DOHH2 (cell line): ENCODE results near the gene LSM14B.

Experiments
- H3F3A ChIP-seq: fragments of 200-600 bp; sonication (generic), shearing (Covaris generic); 2 replicates; pipeline ENCODE4 v1.6.0; 2016; ENCODE audit warnings: antibody characterized with exemption, mild to moderate bottlenecking; ENCODE audit not compliant: control insufficient read depth, insufficient read depth
- H3K27ac ChIP-seq: fragments of 200-600 bp; sonication (generic); 2 replicates; pipeline ENCODE4 v1.5.1; 2014; ENCODE audit warnings: low read depth, mild to moderate bottlenecking, low read length, moderate library complexity
- H3K27me3 ChIP-seq: fragments of 200-600 bp; sonication (generic); 2 replicates; pipeline ENCODE4 v1.6.1; 2014; ENCODE audit warnings: mild to moderate bottlenecking, low read length, mixed read lengths; ENCODE audit not compliant: control insufficient read depth
- H3K36me3 ChIP-seq: fragments of 200-600 bp; sonication (generic); 2 replicates; pipeline ENCODE4 v1.6.1; 2014; ENCODE audit warnings: mild to moderate bottlenecking, low read length, moderate library complexity, mixed read lengths; ENCODE audit not compliant: control insufficient read depth
- H3K4me1 ChIP-seq: fragments of 200-600 bp; sonication (generic); 2 replicates; pipeline ENCODE4 v1.6.1; 2014; ENCODE audit warnings: mild to moderate bottlenecking, low read length, mixed read lengths; ENCODE audit not compliant: control insufficient read depth
- H3K4me2 ChIP-seq: fragments of 200-600 bp; sonication (generic); 2 replicates; pipeline ENCODE4 v1.6.0; 2014; ENCODE audit warnings: mild to moderate bottlenecking, low read length, moderate library complexity
- H3K4me3 ChIP-seq: fragments of 200-600 bp; sonication (generic); 2 replicates; pipeline ENCODE4 v1.5.1; 2014; ENCODE audit warnings: mild to moderate bottlenecking, low read length, mixed read lengths
- H3K79me2 ChIP-seq: fragments of 200-600 bp; sonication (generic); 2 replicates; pipeline ENCODE4 v1.6.1; 2014; ENCODE audit warnings: mild to moderate bottlenecking, low read length, mixed read lengths; ENCODE audit not compliant: control insufficient read depth
- H3K9me2 ChIP-seq: fragments of 200-600 bp; sonication (generic); replicated peaks from 2 replicates; pipeline ENCODE4 v1.6.1; 2014; ENCODE audit warnings: mild to moderate bottlenecking, low read length, mixed read lengths; ENCODE audit not compliant: control insufficient read depth
- H3K9me3 ChIP-seq: fragments of 200-600 bp; sonication (generic); 2 replicates; pipeline ENCODE4 v1.6.1; 2014; ENCODE audit warnings: antibody characterized with exemption, low read length, mixed read lengths; ENCODE audit not compliant: control insufficient read depth, insufficient read depth
- H4K20me1 ChIP-seq: fragments of 200-600 bp; sonication (generic); 2 replicates; pipeline ENCODE4 v1.6.0; 2014; ENCODE audit warnings: low read depth, mild to moderate bottlenecking, antibody characterized with exemption, low read length, moderate library complexity; ENCODE audit not compliant: control insufficient read depth, insufficient read depth
- CTCF ChIP-seq: fragments of 200-600 bp; sonication (generic); IDR thresholded peaks from one replicate; pipeline ENCODE4 v1.5.1; 2014; ENCODE audit warnings: antibody characterized with exemption, mild to moderate bottlenecking, low read depth, low read length; ENCODE audit not compliant: poor library complexity, severe bottlenecking
- EZH2phosphoT487 ChIP-seq: fragments of 200-600 bp; sonication (generic); IDR thresholded peaks from 2 replicates; pipeline ENCODE4 v1.6.1; 2017; ENCODE audit warnings: borderline replicate concordance, mild to moderate bottlenecking, antibody characterized with exemption, low read length, moderate library complexity, mixed read lengths

LSM14B gene

DNA sequence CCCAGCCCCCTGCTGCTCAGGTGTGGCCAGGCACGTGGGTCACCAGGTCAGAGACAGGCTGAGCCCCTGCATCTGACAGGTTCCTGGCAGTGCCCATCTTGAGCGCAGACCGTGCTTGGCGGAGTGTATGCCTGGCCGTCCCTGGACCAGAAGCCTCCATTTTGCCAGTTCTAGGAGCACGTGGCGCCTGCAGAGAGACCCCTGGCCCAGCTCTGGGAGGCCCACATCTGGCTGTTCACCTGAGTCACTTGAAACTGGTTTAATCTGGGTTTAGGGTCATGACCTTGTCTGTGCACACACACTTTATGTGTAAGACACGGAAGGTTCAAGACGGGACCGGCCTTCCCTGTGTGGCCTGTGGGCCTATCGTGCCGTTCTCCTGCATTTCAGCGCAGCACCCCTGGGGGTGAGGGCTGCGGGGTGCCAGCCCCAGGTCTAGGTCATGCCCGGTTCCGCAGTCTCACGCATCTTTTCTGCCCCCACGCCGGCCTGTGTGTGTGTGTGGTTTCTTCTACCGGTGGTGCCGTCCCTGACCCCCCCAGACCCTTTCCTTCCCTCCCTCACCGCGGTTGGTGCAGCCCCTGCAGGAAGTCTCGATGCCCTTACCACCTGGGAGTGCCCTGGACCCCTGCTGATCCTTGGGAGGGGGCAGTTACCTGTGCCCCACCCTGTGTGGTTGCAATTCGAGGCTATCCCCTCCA is 35.3 kb downstream of the LSM14B start:
- Histone ChIP-seq H3F3A (no peaks in the 10 kb centered on the region), H4K20me1 (no peaks in the 10 kb centered on the region; the same call in 1 of the 2 replicates), H3K9me2 (no peaks in the 10 kb centered on the region), H3K4me1 (no peaks in the 10 kb centered on the region), H3K4me3 (no peak overlapping the region), H3K9me3 (no peaks in the 10 kb centered on the region), H3K27ac (no peak overlapping the region), H3K27me3 (no peaks in the 10 kb centered on the region), H3K79me2 (peaks cover 63% of the 10 kb centered on the region), H3K36me3 (peaks cover 11% of the 10 kb centered on the region; the same call in 1 of the 2 replicates), H3K4me2 (no peak overlapping the region)
- TF ChIP-seq EZH2phosphoT487: no peak
- no peak for TF ChIP-seq CTCF

DNA sequence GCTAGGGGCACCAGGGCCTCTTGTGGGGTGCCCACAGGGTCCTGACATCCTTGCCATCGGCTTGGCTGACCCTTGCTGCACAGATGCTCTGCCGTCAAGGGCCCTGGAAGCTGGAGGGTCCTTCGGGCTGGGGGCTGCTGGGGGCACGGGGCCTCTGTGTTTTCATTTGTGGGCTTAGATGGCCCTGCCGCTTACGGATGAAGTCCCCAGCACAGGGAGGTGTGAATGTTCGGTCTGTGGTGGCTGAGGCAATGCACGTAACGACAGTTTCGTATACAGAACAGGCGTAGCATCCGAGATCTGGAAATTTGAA is 35.8 kb downstream of the LSM14B start:
- Histone ChIP-seq H3K79me2 (peaks cover 59% of the 10 kb centered on the region), H3K4me3 (no peak overlapping the region), H3K9me2 (no peaks in the 10 kb centered on the region), H3K4me1 (no peaks in the 10 kb centered on the region), H4K20me1 (no peaks in the 10 kb centered on the region; the same call in 1 of the 2 replicates), H3F3A (no peaks in the 10 kb centered on the region), H3K9me3 (no peaks in the 10 kb centered on the region), H3K27me3 (no peaks in the 10 kb centered on the region), H3K4me2 (no peak overlapping the region), H3K27ac (no peak overlapping the region), H3K36me3 (peaks cover 7% of the 10 kb centered on the region; the same call in 1 of the 2 replicates)
- TF ChIP-seq CTCF (no peak), EZH2phosphoT487 (no peak)

- H3K9me3 ChIP-seq: no peaks in the 10 kb centered on the region
- H3K4me2 ChIP-seq: no peak overlapping the region
- H3K4me1 ChIP-seq: no peaks in the 10 kb centered on the region
- peaks cover 7% of the 10 kb centered on the region; the same call in 1 of the 2 replicates for H3K36me3 ChIP-seq
- H3K27ac ChIP-seq: no peak overlapping the region
- no peaks in the 10 kb centered on the region for H3K27me3 ChIP-seq
- TF ChIP-seq CTCF (no peak), EZH2phosphoT487 (no peak)
- H3K79me2 ChIP-seq: peaks cover 54% of the 10 kb centered on the region
- no peaks in the 10 kb centered on the region; the same call in 1 of the 2 replicates for H4K20me1 ChIP-seq
- H3F3A ChIP-seq: no peaks in the 10 kb centered on the region
- no peaks in the 10 kb centered on the region for H3K9me2 ChIP-seq
- H3K4me3 ChIP-seq: no peak overlapping the region
These were observed 36.3 kb downstream of the LSM14B start for GRCh38 chr20:62158541-62158940.
